ENCODE data around the gene ALKBH6.

ALKBH6 gene

GRCh38 chr19:36014012-36014924, at the start of gene ALKBH6 (continued):
- TF ChIP-seq, protein P1, sequence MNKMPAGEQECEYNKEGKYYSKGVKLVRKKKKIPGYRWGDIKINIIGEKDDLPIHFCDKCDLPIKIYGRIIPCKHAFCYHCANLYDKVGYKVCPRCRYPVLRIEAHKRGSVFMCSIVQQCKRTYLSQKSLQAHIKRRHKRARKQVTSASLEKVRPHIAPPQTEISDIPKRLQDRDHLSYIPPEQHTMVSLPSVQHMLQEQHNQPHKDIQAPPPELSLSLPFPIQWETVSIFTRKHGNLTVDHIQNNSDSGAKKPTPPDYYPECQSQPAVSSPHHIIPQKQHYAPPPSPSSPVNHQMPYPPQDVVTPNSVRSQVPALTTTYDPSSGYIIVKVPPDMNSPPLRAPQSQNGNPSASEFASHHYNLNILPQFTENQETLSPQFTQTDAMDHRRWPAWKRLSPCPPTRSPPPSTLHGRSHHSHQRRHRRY (tag by site-specific recombination; IDR thresholded peaks at IDR 0.05): 0 out of 2 replicates have a peak, but pooled peaks have one; percentile 31
- TF ChIP-seq ZNF664 (tag by site-specific recombination; IDR thresholded peaks at IDR 0.05) (no peak), ZNF596 (tag by site-specific recombination; IDR thresholded peaks at IDR 0.05) (no peak), ZFP3 (tag by site-specific recombination; IDR thresholded peaks at IDR 0.05; ENCODE audit: low read depth) (no peak), ZNF2 (tag by site-specific recombination; IDR thresholded peaks at IDR 0.05) (peak; percentile 79), ZNF335 (tag by site-specific recombination; conservative IDR thresholded peaks at IDR 0.05) (peak; percentile 99), SP7 (tag by site-specific recombination; IDR thresholded peaks at IDR 0.05) (peak; percentile 66), ZBTB21 (tag by site-specific recombination; IDR thresholded peaks at IDR 0.05) (peak; percentile 35; the same call in 1 of the 2 replicates), GLIS1 (tag by site-specific recombination; IDR thresholded peaks at IDR 0.05) (peak; percentile 62), ZFP41 (tag by site-specific recombination; IDR thresholded peaks at IDR 0.05; ENCODE audit: borderline replicate concordance) (no peak), ZNF23 (tag by site-specific recombination; IDR thresholded peaks at IDR 0.05; ENCODE audit: borderline replicate concordance) (no peak), ZNF792 (tag by site-specific recombination; IDR thresholded peaks at IDR 0.05) (no peak), ZNF580 (tag by site-specific recombination; IDR thresholded peaks at IDR 0.05) (peak; percentile 64; the same call in 1 of the 2 replicates)
- TF ChIP-seq, protein P2, sequence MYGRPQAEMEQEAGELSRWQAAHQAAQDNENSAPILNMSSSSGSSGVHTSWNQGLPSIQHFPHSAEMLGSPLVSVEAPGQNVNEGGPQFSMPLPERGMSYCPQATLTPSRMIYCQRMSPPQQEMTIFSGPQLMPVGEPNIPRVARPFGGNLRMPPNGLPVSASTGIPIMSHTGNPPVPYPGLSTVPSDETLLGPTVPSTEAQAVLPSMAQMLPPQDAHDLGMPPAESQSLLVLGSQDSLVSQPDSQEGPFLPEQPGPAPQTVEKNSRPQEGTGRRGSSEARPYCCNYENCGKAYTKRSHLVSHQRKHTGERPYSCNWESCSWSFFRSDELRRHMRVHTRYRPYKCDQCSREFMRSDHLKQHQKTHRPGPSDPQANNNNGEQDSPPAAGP (tag by site-specific recombination; IDR thresholded peaks at IDR 0.05): peak; percentile 74
- TF ChIP-seq, protein P3, sequence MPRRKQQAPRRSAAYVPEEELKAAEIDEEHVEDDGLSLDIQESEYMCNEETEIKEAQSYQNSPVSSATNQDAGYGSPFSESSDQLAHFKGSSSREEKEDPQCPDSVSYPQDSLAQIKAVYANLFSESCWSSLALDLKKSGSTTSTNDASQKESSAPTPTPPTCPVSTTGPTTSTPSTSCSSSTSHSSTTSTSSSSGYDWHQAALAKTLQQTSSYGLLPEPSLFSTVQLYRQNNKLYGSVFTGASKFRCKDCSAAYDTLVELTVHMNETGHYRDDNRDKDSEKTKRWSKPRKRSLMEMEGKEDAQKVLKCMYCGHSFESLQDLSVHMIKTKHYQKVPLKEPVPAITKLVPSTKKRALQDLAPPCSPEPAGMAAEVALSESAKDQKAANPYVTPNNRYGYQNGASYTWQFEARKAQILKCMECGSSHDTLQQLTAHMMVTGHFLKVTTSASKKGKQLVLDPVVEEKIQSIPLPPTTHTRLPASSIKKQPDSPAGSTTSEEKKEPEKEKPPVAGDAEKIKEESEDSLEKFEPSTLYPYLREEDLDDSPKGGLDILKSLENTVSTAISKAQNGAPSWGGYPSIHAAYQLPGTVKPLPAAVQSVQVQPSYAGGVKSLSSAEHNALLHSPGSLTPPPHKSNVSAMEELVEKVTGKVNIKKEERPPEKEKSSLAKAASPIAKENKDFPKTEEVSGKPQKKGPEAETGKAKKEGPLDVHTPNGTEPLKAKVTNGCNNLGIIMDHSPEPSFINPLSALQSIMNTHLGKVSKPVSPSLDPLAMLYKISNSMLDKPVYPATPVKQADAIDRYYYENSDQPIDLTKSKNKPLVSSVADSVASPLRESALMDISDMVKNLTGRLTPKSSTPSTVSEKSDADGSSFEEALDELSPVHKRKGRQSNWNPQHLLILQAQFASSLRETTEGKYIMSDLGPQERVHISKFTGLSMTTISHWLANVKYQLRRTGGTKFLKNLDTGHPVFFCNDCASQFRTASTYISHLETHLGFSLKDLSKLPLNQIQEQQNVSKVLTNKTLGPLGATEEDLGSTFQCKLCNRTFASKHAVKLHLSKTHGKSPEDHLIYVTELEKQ (tag by site-specific recombination; IDR thresholded peaks at IDR 0.05; ENCODE audit: borderline replicate concordance): no peak
- TF ChIP-seq, protein P4, sequence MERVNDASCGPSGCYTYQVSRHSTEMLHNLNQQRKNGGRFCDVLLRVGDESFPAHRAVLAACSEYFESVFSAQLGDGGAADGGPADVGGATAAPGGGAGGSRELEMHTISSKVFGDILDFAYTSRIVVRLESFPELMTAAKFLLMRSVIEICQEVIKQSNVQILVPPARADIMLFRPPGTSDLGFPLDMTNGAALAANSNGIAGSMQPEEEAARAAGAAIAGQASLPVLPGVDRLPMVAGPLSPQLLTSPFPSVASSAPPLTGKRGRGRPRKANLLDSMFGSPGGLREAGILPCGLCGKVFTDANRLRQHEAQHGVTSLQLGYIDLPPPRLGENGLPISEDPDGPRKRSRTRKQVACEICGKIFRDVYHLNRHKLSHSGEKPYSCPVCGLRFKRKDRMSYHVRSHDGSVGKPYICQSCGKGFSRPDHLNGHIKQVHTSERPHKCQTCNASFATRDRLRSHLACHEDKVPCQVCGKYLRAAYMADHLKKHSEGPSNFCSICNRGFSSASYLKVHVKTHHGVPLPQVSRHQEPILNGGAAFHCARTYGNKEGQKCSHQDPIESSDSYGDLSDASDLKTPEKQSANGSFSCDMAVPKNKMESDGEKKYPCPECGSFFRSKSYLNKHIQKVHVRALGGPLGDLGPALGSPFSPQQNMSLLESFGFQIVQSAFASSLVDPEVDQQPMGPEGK (tag by site-specific recombination; IDR thresholded peaks at IDR 0.05): peak; percentile 72

DNA sequence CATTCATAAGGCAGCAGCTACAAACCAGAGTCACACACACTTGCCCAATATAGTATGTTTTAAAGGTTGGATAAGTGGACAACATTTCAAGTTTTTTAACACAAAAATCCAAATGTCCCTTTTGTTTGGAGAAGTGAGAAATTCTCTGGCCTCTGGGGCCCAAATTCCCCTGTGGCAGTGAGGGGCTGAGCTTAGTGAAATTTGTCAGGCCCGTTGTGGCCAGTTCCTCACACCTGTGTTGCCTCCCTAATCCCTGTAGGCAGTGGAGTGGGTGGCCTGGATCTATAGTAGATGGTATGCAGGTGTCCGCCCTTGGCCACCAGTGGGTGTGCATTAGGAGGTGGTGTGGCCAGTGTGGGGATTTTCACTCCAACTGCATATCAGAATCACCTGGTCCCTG, 47.4 kb upstream of the ALKBH6 start:
- TF ChIP-seq, protein P5, sequence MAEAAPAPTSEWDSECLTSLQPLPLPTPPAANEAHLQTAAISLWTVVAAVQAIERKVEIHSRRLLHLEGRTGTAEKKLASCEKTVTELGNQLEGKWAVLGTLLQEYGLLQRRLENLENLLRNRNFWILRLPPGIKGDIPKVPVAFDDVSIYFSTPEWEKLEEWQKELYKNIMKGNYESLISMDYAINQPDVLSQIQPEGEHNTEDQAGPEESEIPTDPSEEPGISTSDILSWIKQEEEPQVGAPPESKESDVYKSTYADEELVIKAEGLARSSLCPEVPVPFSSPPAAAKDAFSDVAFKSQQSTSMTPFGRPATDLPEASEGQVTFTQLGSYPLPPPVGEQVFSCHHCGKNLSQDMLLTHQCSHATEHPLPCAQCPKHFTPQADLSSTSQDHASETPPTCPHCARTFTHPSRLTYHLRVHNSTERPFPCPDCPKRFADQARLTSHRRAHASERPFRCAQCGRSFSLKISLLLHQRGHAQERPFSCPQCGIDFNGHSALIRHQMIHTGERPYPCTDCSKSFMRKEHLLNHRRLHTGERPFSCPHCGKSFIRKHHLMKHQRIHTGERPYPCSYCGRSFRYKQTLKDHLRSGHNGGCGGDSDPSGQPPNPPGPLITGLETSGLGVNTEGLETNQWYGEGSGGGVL (tag by site-specific recombination; IDR thresholded peaks at IDR 0.05): no peak
- TF ChIP-seq EGR2 (tag by site-specific recombination; IDR thresholded peaks at IDR 0.05; ENCODE audit: low read depth) (peak; percentile 69; the same call in 1 of the 2 replicates), ZFHX2 (tag by site-specific recombination; conservative IDR thresholded peaks at IDR 0.05) (peak; percentile 48)
- Histone ChIP-seq H3K9me3 (ENCODE audit: control insufficient read depth, insufficient read depth, low read depth, low read length) (no peaks in the 10 kb centered on the region), H3K4me3 (ENCODE audit: low read depth, low read length) (no peak overlapping the region), H3K4me1 (ENCODE audit: control insufficient read depth, insufficient read depth, low read length) (peaks cover 13% of the 10 kb centered on the region), H3K36me3 (ENCODE audit: control insufficient read depth in 2 of 2, insufficient read depth in 1 of 2, low read length in 2 of 2) (peaks cover 82 to 93% of the 10 kb centered on the region in 2 experiments), H3K27ac (ENCODE audit: extremely low read depth, low read depth, low read length) (no peak overlapping the region)
- CTCF ChIA-PET: interaction anchor here (0.5 to 4.8 kb wide), 35 partner anchors 10 to 1421 kb away, joined by 3 to 72 read pairs (median 5); partner anchors contain the start of genes OVOL3, POLR2I, SDHAF1 and TBCB
- POLR2A ChIA-PET: interaction anchor here (0.6 to 3.5 kb wide), 9 partner anchors 9 to 153 kb away, joined by 3 to 28 read pairs (median 3); partner anchors contain the start of genes ALKBH6, POLR2I, TBCB and ZNF565

All from HEK293 (cell line).